GM19099 (cell line): ENCODE measurements around the gene ESRP2.
A peak's percentile ranks its signal among the peaks of the same experiment; 100 is the strongest.

Experiments
- POLR2A ChIP-seq: IDR thresholded peaks from 3 replicates; pipeline ENCODE4 v1.6.1; 2011; ENCODE audit warnings: low read depth; ENCODE audit not compliant: insufficient read length; ENCODE audit errors: extremely low read depth

The ESRP2 gene

GRCh38 chr16:68250951-68251350 lies 15.0 kb upstream of the ESRP2 start:
- no peak for TF ChIP-seq POLR2A

GRCh38 chr16:68249371-68249770 lies 13.4 kb upstream of the ESRP2 start:
- no peak for TF ChIP-seq POLR2A

- no peak for TF ChIP-seq POLR2A
Observed at GRCh38 chr16:68247932-68248331, 12.0 kb upstream of the ESRP2 start.

GRCh38 chr16:68247400-68247799 lies 11.5 kb upstream of the ESRP2 start:
- TF ChIP-seq POLR2A = no peak

GRCh38 chr16:68246666-68247065 lies 10.7 kb upstream of the ESRP2 start:
- TF ChIP-seq POLR2A = no peak

GRCh38 chr16:68246121-68246520 lies 10.2 kb upstream of the ESRP2 start:
- no peak for TF ChIP-seq POLR2A

- peak; percentile 68 for TF ChIP-seq POLR2A
Observed at GRCh38 chr16:68244903-68245853, 9.3 kb upstream of the ESRP2 start, which contains the start of gene PLA2G15. TSS of gene PLA2G15 (plus strand) at chr16:68245373. CDS start at chr16:68245427, 54 bp downstream.

GRCh38 chr16:68244481-68244902 lies 8.6 kb upstream of the ESRP2 start:
- no peak for TF ChIP-seq POLR2A

GRCh38 chr16:68242926-68243858 lies 7.3 kb upstream of the ESRP2 start:
- no peak for TF ChIP-seq POLR2A

- no peak for TF ChIP-seq POLR2A
Observed at GRCh38 chr16:68242085-68242484, 6.2 kb upstream of the ESRP2 start.

GRCh38 chr16:68238029-68238345 lies 2.1 kb upstream of the ESRP2 start:
- TF ChIP-seq POLR2A = no peak

GRCh38 chr16:68237243-68238028 lies 1.5 kb upstream of the ESRP2 start:
- peak; percentile 70 for TF ChIP-seq POLR2A

GRCh38 chr16:68236826-68237242 lies 907 bp upstream of the ESRP2 start:
- no peak for TF ChIP-seq POLR2A

GRCh38 chr16:68236137-68236825 lies 354 bp upstream of the ESRP2 start:
- peak; percentile 39 for TF ChIP-seq POLR2A
